Endothelial cell of umbilical vein (primary cell): ENCODE measurements around the gene TTC4. TPM values are rescaled to one million over a fixed set of nuclear protein-coding genes. Genes with fewer than 3 reads are reported as not detected.

Experiments
- BruUV-seq: library from RNA; stranded (reverse); fragments of 400-500 nt; replicated peaks from 2 replicates; lab custom pipeline; 2021; lab: Mats Ljungman, UMichigan
- CTCF ChIA-PET: fragments of 300-600, 350-600 bp; sonication (Branson Sonifier 250); formaldehyde crosslinking; loops from one replicate; lab custom pipeline; 2021; ENCODE audit warnings: antibody characterized with exemption, inconsistent platforms; lab: Charles Lee
- POLR2A ChIA-PET: fragments of 300-600, 350-600 bp; sonication (Branson Sonifier 250); formaldehyde crosslinking; loops from one replicate; lab custom pipeline; 2021; ENCODE audit warnings: antibody characterized with exemption, inconsistent platforms; lab: Charles Lee
- DNase-seq: peaks from one replicate; pipeline ENCODE4 v3.0.0-alpha.2; 2011; ENCODE audit warnings: low read depth, low spot score
- FAIRE-seq: peaks from 2 replicates; lab custom pipeline; 2011; peaks lifted over from hg19 to GRCh38; lab: Jason Lieb, UNC
- H2AFZ ChIP-seq: 2 replicates; pipeline ENCODE4 v1.6.0; 2012; ENCODE audit warnings: low read depth, low read length, control low read depth, inconsistent platforms
- H3K27ac ChIP-seq: 2 replicates; pipeline ENCODE4 v1.5.1; 2011; ENCODE audit warnings: low read depth, mild to moderate bottlenecking, control low read depth, low read length, moderate library complexity; ENCODE audit not compliant: insufficient read depth
- H3K27me3 ChIP-seq, 2 experiments: 2 replicates each; pipeline versions ENCODE4 v1.6.0 to v1.6.1; 2011; ENCODE audit warnings: low read length in 2 of 2, mixed read lengths in 1 of 2; ENCODE audit not compliant: control insufficient read depth in 2 of 2, insufficient read depth in 2 of 2
- H3K36me3 ChIP-seq, 2 experiments: 2 replicates in 1 of 2; 3 replicates in 1 of 2; pipeline ENCODE4 v1.5.1; 2011; ENCODE audit warnings: low read length in 2 of 2, mild to moderate bottlenecking in 1 of 2, moderate library complexity in 1 of 2; ENCODE audit not compliant: control insufficient read depth in 2 of 2, insufficient read depth in 2 of 2; ENCODE audit errors: extremely low read depth in 1 of 2
- H3K4me1 ChIP-seq: 3 replicates; pipeline ENCODE4 v1.5.1; 2011; ENCODE audit warnings: mild to moderate bottlenecking, low read length; ENCODE audit not compliant: control insufficient read depth, insufficient read depth; ENCODE audit errors: extremely low read depth
- H3K4me2 ChIP-seq: 2 replicates; pipeline ENCODE4 v1.6.1; 2011; ENCODE audit warnings: low read length, control low read depth, mixed read lengths; ENCODE audit not compliant: insufficient read depth
- H3K4me3 ChIP-seq, 3 experiments: fragments of 200-600 bp in 1 of 3; sonication (generic), shearing (Covaris generic) in 1 of 3; replicated peaks in 1 of 3; 2 replicates each; pipeline ENCODE4 v1.5.1; 2011 to 2016; ENCODE audit warnings: control low read depth in 3 of 3, low read length in 3 of 3, mild to moderate bottlenecking in 2 of 3, inconsistent platforms in 1 of 3, low read depth in 1 of 3, moderate library complexity in 1 of 3; ENCODE audit not compliant: insufficient read depth in 1 of 3
- H3K79me2 ChIP-seq: 2 replicates; pipeline ENCODE4 v1.6.0; 2012; ENCODE audit warnings: low read length, inconsistent platforms; ENCODE audit not compliant: control insufficient read depth, insufficient read depth
- H3K9ac ChIP-seq: replicated peaks from 2 replicates; pipeline ENCODE3; 2011; ENCODE audit warnings: low read length, control low read depth; ENCODE audit not compliant: insufficient read depth; ENCODE audit errors: extremely low read depth
- H3K9me1 ChIP-seq: replicated peaks from 3 replicates; pipeline ENCODE4 v1.6.0; 2011; ENCODE audit warnings: mild to moderate bottlenecking, low read length; ENCODE audit not compliant: control insufficient read depth, insufficient read depth; ENCODE audit errors: extremely low read depth
- H3K9me3 ChIP-seq: replicated peaks from 2 replicates; pipeline ENCODE4 v1.5.1; 2012; ENCODE audit warnings: low read length, inconsistent platforms; ENCODE audit not compliant: control insufficient read depth, insufficient read depth
- H4K20me1 ChIP-seq: replicated peaks from 2 replicates; pipeline ENCODE3; 2011; ENCODE audit warnings: mild to moderate bottlenecking, low read length; ENCODE audit not compliant: control insufficient read depth, insufficient read depth; ENCODE audit errors: extremely low read depth
- CTCF ChIP-seq, 2 donors: IDR thresholded peaks; 1 replicate in 1 of 2; 2 replicates in 1 of 2; pipeline ENCODE4 v1.5.1; 2011; ENCODE audit warnings: low read length in 2 of 2, mild to moderate bottlenecking in 2 of 2, moderate library complexity in 2 of 2, control low read depth in 1 of 2, inconsistent platforms in 1 of 2, low read depth in 1 of 2; ENCODE audit not compliant: insufficient read depth in 1 of 2; ENCODE audit errors: extremely low read depth in 1 of 2
- EZH2 ChIP-seq: IDR thresholded peaks from 2 replicates; pipeline ENCODE4 v1.6.1; 2012; ENCODE audit warnings: borderline replicate concordance, low read depth, mild to moderate bottlenecking, moderate library complexity, low read length, inconsistent platforms; ENCODE audit not compliant: severe bottlenecking
- FOS ChIP-seq: IDR thresholded peaks from 2 replicates; pipeline ENCODE4 v1.6.1; 2011; ENCODE audit warnings: mild to moderate bottlenecking, low read length, moderate library complexity, borderline replicate concordance; ENCODE audit not compliant: insufficient read depth
- GATA2 ChIP-seq: IDR thresholded peaks from 2 replicates; pipeline ENCODE4 v1.7.0; 2011; ENCODE audit warnings: low read depth, mild to moderate bottlenecking, moderate library complexity, mixed read lengths, low read length; ENCODE audit not compliant: insufficient read length, insufficient read depth
- JUN ChIP-seq: IDR thresholded peaks from 2 replicates; pipeline ENCODE4 v1.6.1; 2011; ENCODE audit warnings: borderline replicate concordance, low read depth; ENCODE audit not compliant: insufficient read length, insufficient read depth
- MAX ChIP-seq: IDR thresholded peaks from 2 replicates; pipeline ENCODE4 v1.6.1; 2011; ENCODE audit not compliant: insufficient read depth, insufficient read length
- MYC ChIP-seq: IDR thresholded peaks from one replicate; pipeline ENCODE4 v1.6.1; 2011; ENCODE audit warnings: mild to moderate bottlenecking, low read depth, low read length
- POLR2A ChIP-seq: IDR thresholded peaks from 2 replicates; pipeline ENCODE4 v1.6.1; 2012; ENCODE audit warnings: low read depth, mild to moderate bottlenecking, control low read depth, low read length
- POLR2AphosphoS5 ChIP-seq: IDR thresholded peaks from 2 replicates; pipeline ENCODE4 v1.6.1; 2012; ENCODE audit warnings: low read depth, mild to moderate bottlenecking, control low read depth, low read length, moderate library complexity; ENCODE audit not compliant: insufficient read depth
- dilution Hi-C: fragments of 300-500 bp; cut with MboI; formaldehyde crosslinking; loops from one replicate; pipeline ENCODE4 v1.15.0; 2019; ENCODE audit warnings: low sequenced_read_pairs; ENCODE audit not compliant: extremely low pct_ligation_motif_present
- intact Hi-C: fragments of 100-400 bp; cut with micrococcal nuclease; formaldehyde crosslinking; loops from one replicate; pipeline ENCODE4 v1.10.0; 2022
- polyA plus RNA-seq, 4 experiments: library from polyadenylated mRNA; depleted of rRNA in 3 of 4; stranded (reverse) in 3 of 4; unstranded in 1 of 4; fragments of >200 nt; gene quantifications; 2 replicates each; pipeline versions ENCODE4 v1.2.1 to v1.2.3, GENCODE V29; 2011 to 2012; ENCODE audit warnings: missing spikeins in 1 of 4
- total RNA-seq: library from RNA; stranded (reverse); gene quantifications from 2 replicates; pipeline ENCODE4 v1.2.3, GENCODE V29; 2021

The TTC4 gene
- total and polyA plus RNA-seq, 2 donors (not counting 3 experiments of a cell fraction or from before 2014, with no cell fraction given), result 19.2 to 28.8 TPM

GRCh38 chr1:54742282-54742681 is 26.6 kb downstream of the TTC4 start:
- CTCF ChIA-PET, result interaction anchor here (1.1 kb wide), 1 partner anchor 16 kb away, joined by 3 read pairs; no protein-coding TSS in a partner anchor
- dilution Hi-C loops, result no loop called here

More at GRCh38 chr1:54742282-54742681, 26.6 kb downstream of the TTC4 start:
- H2AFZ ChIP-seq, result no peak overlapping the region
- H3K9me1 ChIP-seq, result no peaks in the 10 kb centered on the region
- no peak overlapping the region for H3K9ac ChIP-seq
- H3K4me1 ChIP-seq, result no peaks in the 10 kb centered on the region
- POLR2A ChIA-PET, result no interaction called here
- DNase-seq (no peak), FAIRE-seq (no peak)
- no peaks in the 10 kb centered on the region for H3K27me3 ChIP-seq
- BruUV-seq, result no TSS peak
- no peaks in the 10 kb centered on the region for H3K79me2 ChIP-seq
- no peak overlapping the region for H3K27ac ChIP-seq
- no peaks in the 10 kb centered on the region for H4K20me1 ChIP-seq
- peaks cover 4 to 30% of the 10 kb centered on the region in 2 experiments for H3K36me3 ChIP-seq
- H3K9me3 ChIP-seq, result no peaks in the 10 kb centered on the region
- H3K4me2 ChIP-seq, result no peak overlapping the region
- no peak overlapping the region for H3K4me3 ChIP-seq
- no peak for TF ChIP-seq JUN
- no peak for TF ChIP-seq EZH2
- TF ChIP-seq POLR2A, result no peak
- TF ChIP-seq GATA2, result no peak
- no peak for TF ChIP-seq MAX
- no peak for TF ChIP-seq MYC
- TF ChIP-seq FOS, result no peak
- TF ChIP-seq CTCF (IDR thresholded peaks at IDR 0.05; ENCODE audit: extremely low read depth in 1 of 2, insufficient read depth in 1 of 2, low read depth in 1 of 2, low read length in 2 of 2), result no peak
- TF ChIP-seq POLR2AphosphoS5, result no peak
- intact Hi-C loops, result no loop called here
